HG03558 (cell line): ENCODE measurements around the gene FOSB.

Source experiments
- ATAC-seq: cut with Tn5 transposase; IDR thresholded peaks from one replicate; pipeline ENCODE4 v1.9.1; 2021; ENCODE audit warnings: moderate number of reproducible peaks; ENCODE audit not compliant: unreplicated experiment; ENCODE audit errors: extremely low read depth

Gene FOSB

GRCh38 chr19:45464274-45464673 lies 3.5 kb upstream of the FOSB start:
- ATAC-seq, result no peak

- ATAC-seq, result no peak
Observed at GRCh38 chr19:45464852-45465441, 2.8 kb upstream of the FOSB start.

- ATAC-seq, result no peak
Observed at GRCh38 chr19:45467115-45467455, 711 bp upstream of the FOSB start.

GRCh38 chr19:45468159-45468651 lies 409 bp downstream of the FOSB start:
- no peak for ATAC-seq

- no peak for ATAC-seq
Observed at GRCh38 chr19:45468803-45469131, 971 bp downstream of the FOSB start.

GRCh38 chr19:45469132-45469944 lies 1.5 kb downstream of the FOSB start:
- ATAC-seq, result peak; percentile 29

GRCh38 chr19:45469945-45470761 lies 2.4 kb downstream of the FOSB start:
- ATAC-seq, result no peak

- ATAC-seq, result no peak
Observed at GRCh38 chr19:45470762-45471081, 2.9 kb downstream of the FOSB start.

GRCh38 chr19:45471111-45471930 lies 3.5 kb downstream of the FOSB start:
- no peak for ATAC-seq

- ATAC-seq, result no peak
Observed at GRCh38 chr19:45471931-45472562, 4.3 kb downstream of the FOSB start.

GRCh38 chr19:45472563-45473366 lies 5.0 kb downstream of the FOSB start:
- no peak for ATAC-seq

GRCh38 chr19:45473367-45473681 lies 5.5 kb downstream of the FOSB start:
- no peak for ATAC-seq

- no peak for ATAC-seq
Observed at GRCh38 chr19:45473682-45474605, 6.1 kb downstream of the FOSB start.

GRCh38 chr19:45474606-45475521 lies 7.1 kb downstream of the FOSB start:
- no peak for ATAC-seq

- no peak for ATAC-seq
Observed at GRCh38 chr19:45475537-45476291, 7.9 kb downstream of the FOSB start.

- ATAC-seq, result no peak
Observed at GRCh38 chr19:45476304-45476703, 8.5 kb downstream of the FOSB start.

- ATAC-seq, result no peak
Observed at GRCh38 chr19:45477186-45477585, 9.4 kb downstream of the FOSB start.
